WTC11 (cell line): Measurements from ENCODE around the gene EPHA6. TPM values are rescaled to one million over a fixed set of nuclear protein-coding genes. Genes with fewer than 3 reads are reported as not detected.

Source experiments
- ATAC-seq: fragments of 200-7000 bp; cut with Tn5 transposase; 2 replicates; pipeline ENCODE4 v1.10.0; 2021; ENCODE audit warnings: mild to moderate bottlenecking, moderate library complexity
- CTCF ChIA-PET: fragments of 300-600 bp; sonication (Branson Sonifier 250); formaldehyde crosslinking; loops from one replicate; lab custom pipeline; 2021; ENCODE audit warnings: antibody characterized with exemption; lab: Charles Lee
- POLR2A ChIA-PET: fragments of 350-600 bp; sonication (Branson Sonifier 250); formaldehyde crosslinking; loops from one replicate; lab custom pipeline; 2021; ENCODE audit warnings: antibody characterized with exemption; lab: Charles Lee
- DNase-seq: peaks from one replicate; pipeline ENCODE4 v3.0.0; 2021; ENCODE audit warnings: low spot score
- H3K27ac Mint-ChIP-seq: 2 replicates; pipeline ENCODE4 v1.8.0; 2021; ENCODE audit warnings: mixed read lengths
- H3K27me3 Mint-ChIP-seq: 2 replicates; pipeline ENCODE4 v1.8.0; 2021; ENCODE audit warnings: low read depth, mild to moderate bottlenecking, moderate library complexity, mixed read lengths
- H3K36me3 Mint-ChIP-seq: 2 replicates; pipeline ENCODE4 v1.8.0; 2021; ENCODE audit warnings: mixed read lengths
- H3K4me1 Mint-ChIP-seq: 2 replicates; pipeline ENCODE4 v1.8.0; 2022; ENCODE audit warnings: mixed read lengths
- H3K4me3 Mint-ChIP-seq: 2 replicates; pipeline ENCODE4 v1.8.0; 2021; ENCODE audit warnings: mild to moderate bottlenecking, moderate library complexity, mixed read lengths
- H3K9me3 Mint-ChIP-seq: 2 replicates; pipeline ENCODE4 v1.8.0; 2021; ENCODE audit warnings: mixed read lengths
- CREM ChIP-seq: sonication (generic); formaldehyde crosslinking; IDR thresholded peaks from 2 replicates; pipeline ENCODE4 v1.8.1; 2022; ENCODE audit warnings: mild to moderate bottlenecking, missing genetic modification reagents, moderate library complexity
- EMX1 ChIP-seq: fragments of 250-450 bp; sonication (Bioruptor Pico); IDR thresholded peaks from 2 replicates; pipeline ENCODE4 v1.8.0; 2021; ENCODE audit warnings: mild to moderate bottlenecking
- GRHL2 ChIP-seq: fragments of 250-450 bp; sonication (Bioruptor Pico); IDR thresholded peaks from 2 replicates; pipeline ENCODE4 v1.8.0; 2022; ENCODE audit warnings: mild to moderate bottlenecking, moderate library complexity; ENCODE audit not compliant: insufficient replicate concordance, severe bottlenecking
- IRF1 ChIP-seq: sonication (generic); formaldehyde crosslinking; IDR thresholded peaks from 2 replicates; pipeline ENCODE4 v1.8.0; 2023; ENCODE audit warnings: missing genetic modification reagents
- JAZF1 ChIP-seq: fragments of 250-450 bp; sonication (Bioruptor Pico); IDR thresholded peaks from 2 replicates; pipeline ENCODE4 v1.9.0; 2021; ENCODE audit warnings: moderate library complexity, mild to moderate bottlenecking, inconsistent platforms
- JUN ChIP-seq: sonication (generic); formaldehyde crosslinking; IDR thresholded peaks from 2 replicates; pipeline ENCODE4 v1.8.0; 2023; ENCODE audit warnings: mild to moderate bottlenecking, missing genetic modification reagents
- KAT7 ChIP-seq: sonication (generic); formaldehyde crosslinking; IDR thresholded peaks from 2 replicates; pipeline ENCODE4 v1.8.1; 2023; ENCODE audit warnings: missing genetic modification reagents, mild to moderate bottlenecking, borderline replicate concordance
- PREB ChIP-seq: sonication (generic); formaldehyde crosslinking; IDR thresholded peaks from 2 replicates; pipeline ENCODE4 v1.8.1; 2022; ENCODE audit warnings: mild to moderate bottlenecking, missing genetic modification reagents, moderate library complexity, borderline replicate concordance
- RORB ChIP-seq: fragments of 250-450 bp; sonication (Bioruptor Pico); IDR thresholded peaks from 2 replicates; pipeline ENCODE4 v1.9.0; 2021; ENCODE audit warnings: mild to moderate bottlenecking
- SMAD3 ChIP-seq: sonication (generic); formaldehyde crosslinking; IDR thresholded peaks from 2 replicates; pipeline ENCODE4 v1.8.0; 2022; ENCODE audit warnings: missing genetic modification reagents, mild to moderate bottlenecking, borderline replicate concordance
- TEAD4 ChIP-seq: sonication (generic); formaldehyde crosslinking; IDR thresholded peaks from 2 replicates; pipeline ENCODE4 v1.8.0; 2022; ENCODE audit warnings: mild to moderate bottlenecking, missing genetic modification reagents
- ZNF425 ChIP-seq: fragments of 250-450 bp; sonication (Bioruptor Pico); conservative IDR thresholded peaks from 2 replicates; pipeline ENCODE4 v1.9.0; 2021; ENCODE audit warnings: mild to moderate bottlenecking
- total RNA-seq: library from RNA; stranded (reverse); gene quantifications from 3 replicates; pipeline ENCODE4 v1.2.3, GENCODE V29; 2021
- TF ChIP-seq, protein P1 (sequence below): sonication (generic); formaldehyde crosslinking; IDR thresholded peaks from 2 replicates; pipeline ENCODE4 v1.8.1; 2023; ENCODE audit warnings: mild to moderate bottlenecking, missing genetic modification reagents
- TF ChIP-seq, protein P2 (sequence below): sonication (generic); formaldehyde crosslinking; IDR thresholded peaks from 2 replicates; pipeline ENCODE4 v1.8.1; 2023; ENCODE audit warnings: mild to moderate bottlenecking, missing genetic modification reagents
- TF ChIP-seq, protein P3 (sequence below): sonication (generic); formaldehyde crosslinking; IDR thresholded peaks from 2 replicates; pipeline ENCODE4 v1.8.1; 2023; ENCODE audit warnings: mild to moderate bottlenecking, missing genetic modification reagents, moderate library complexity
- TF ChIP-seq, protein P4 (sequence below): sonication (generic); formaldehyde crosslinking; IDR thresholded peaks from 2 replicates; pipeline ENCODE4 v1.8.1; 2023; ENCODE audit warnings: mild to moderate bottlenecking, moderate library complexity, missing genetic modification reagents
- TF ChIP-seq, protein P5 (sequence below): sonication (generic); formaldehyde crosslinking; IDR thresholded peaks from 2 replicates; pipeline ENCODE4 v1.8.0; 2022; ENCODE audit warnings: missing genetic modification reagents
- TF ChIP-seq, protein P6 (sequence below): fragments of 200-600 bp; IDR thresholded peaks from 2 replicates; pipeline ENCODE4 v1.8.0; 2022; ENCODE audit warnings: antibody characterized with exemption

The EPHA6 gene
- total RNA-seq, 1 experiment from 2014 or later: 2.1 TPM

DNA sequence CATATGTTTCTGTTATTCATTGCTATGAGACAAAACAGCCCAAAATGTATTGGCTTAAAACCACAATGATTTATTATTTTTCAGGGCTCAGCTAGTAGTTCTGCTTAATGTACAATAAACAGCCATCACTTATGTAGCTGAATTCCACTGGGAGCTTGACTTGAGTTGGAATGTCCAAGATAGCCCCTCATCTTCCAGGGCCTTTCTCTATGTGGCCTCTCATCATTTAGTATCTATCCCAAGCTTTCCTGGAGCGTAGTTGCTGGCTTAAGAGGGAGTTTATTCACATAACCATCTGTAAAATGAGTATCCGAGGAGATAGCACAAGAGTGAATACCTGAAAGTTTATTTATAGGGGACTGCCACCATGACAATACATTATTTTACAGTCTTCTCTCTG, 176.8 kb downstream of the EPHA6 start:
- H3K4me1 Mint-ChIP-seq: no peaks in the 10 kb centered on the region
- POLR2A ChIA-PET: no interaction called here
- H3K4me3 Mint-ChIP-seq: no peak overlapping the region
- no peaks in the 10 kb centered on the region for H3K36me3 Mint-ChIP-seq
- DNase-seq (no peak), ATAC-seq (no peak)
- H3K27me3 Mint-ChIP-seq: no peaks in the 10 kb centered on the region
- TF ChIP-seq IRF1 (CRISPR knock-in tag): no peak
- TF ChIP-seq JUN: no peak
- TF ChIP-seq, protein P1, sequence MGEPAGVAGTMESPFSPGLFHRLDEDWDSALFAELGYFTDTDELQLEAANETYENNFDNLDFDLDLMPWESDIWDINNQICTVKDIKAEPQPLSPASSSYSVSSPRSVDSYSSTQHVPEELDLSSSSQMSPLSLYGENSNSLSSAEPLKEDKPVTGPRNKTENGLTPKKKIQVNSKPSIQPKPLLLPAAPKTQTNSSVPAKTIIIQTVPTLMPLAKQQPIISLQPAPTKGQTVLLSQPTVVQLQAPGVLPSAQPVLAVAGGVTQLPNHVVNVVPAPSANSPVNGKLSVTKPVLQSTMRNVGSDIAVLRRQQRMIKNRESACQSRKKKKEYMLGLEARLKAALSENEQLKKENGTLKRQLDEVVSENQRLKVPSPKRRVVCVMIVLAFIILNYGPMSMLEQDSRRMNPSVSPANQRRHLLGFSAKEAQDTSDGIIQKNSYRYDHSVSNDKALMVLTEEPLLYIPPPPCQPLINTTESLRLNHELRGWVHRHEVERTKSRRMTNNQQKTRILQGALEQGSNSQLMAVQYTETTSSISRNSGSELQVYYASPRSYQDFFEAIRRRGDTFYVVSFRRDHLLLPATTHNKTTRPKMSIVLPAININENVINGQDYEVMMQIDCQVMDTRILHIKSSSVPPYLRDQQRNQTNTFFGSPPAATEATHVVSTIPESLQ: no peak
- TF ChIP-seq, protein P2, sequence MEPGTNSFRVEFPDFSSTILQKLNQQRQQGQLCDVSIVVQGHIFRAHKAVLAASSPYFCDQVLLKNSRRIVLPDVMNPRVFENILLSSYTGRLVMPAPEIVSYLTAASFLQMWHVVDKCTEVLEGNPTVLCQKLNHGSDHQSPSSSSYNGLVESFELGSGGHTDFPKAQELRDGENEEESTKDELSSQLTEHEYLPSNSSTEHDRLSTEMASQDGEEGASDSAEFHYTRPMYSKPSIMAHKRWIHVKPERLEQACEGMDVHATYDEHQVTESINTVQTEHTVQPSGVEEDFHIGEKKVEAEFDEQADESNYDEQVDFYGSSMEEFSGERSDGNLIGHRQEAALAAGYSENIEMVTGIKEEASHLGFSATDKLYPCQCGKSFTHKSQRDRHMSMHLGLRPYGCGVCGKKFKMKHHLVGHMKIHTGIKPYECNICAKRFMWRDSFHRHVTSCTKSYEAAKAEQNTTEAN (CRISPR knock-in tag): no peak
- CTCF ChIA-PET: no interaction called here
- H3K27ac Mint-ChIP-seq: no peak overlapping the region
- H3K9me3 Mint-ChIP-seq: peaks cover 3% of the 10 kb centered on the region

GRCh38 chr3:96991800-96992365, 177.5 kb downstream of the EPHA6 start:
- Mint-ChIP-seq H3K4me3 (no peak overlapping the region), H3K27ac (no peak overlapping the region), H3K4me1 (no peaks in the 10 kb centered on the region), H3K27me3 (no peaks in the 10 kb centered on the region), H3K36me3 (no peaks in the 10 kb centered on the region), H3K9me3 (peaks cover 7% of the 10 kb centered on the region)
- ATAC-seq (peak; percentile 30; the same call in 1 of the 2 replicates), DNase-seq (no peak)
- TF ChIP-seq TEAD4 (CRISPR knock-in tag) (no peak), ZNF425 (CRISPR knock-in tag) (no peak), EMX1 (CRISPR knock-in tag) (no peak), SMAD3 (CRISPR knock-in tag) (no peak), CREM (no peak), PREB (CRISPR knock-in tag) (no peak), GRHL2 (CRISPR knock-in tag) (no peak), KAT7 (CRISPR knock-in tag) (no peak), JAZF1 (CRISPR knock-in tag) (no peak), RORB (CRISPR knock-in tag) (no peak)
- TF ChIP-seq, protein P3, sequence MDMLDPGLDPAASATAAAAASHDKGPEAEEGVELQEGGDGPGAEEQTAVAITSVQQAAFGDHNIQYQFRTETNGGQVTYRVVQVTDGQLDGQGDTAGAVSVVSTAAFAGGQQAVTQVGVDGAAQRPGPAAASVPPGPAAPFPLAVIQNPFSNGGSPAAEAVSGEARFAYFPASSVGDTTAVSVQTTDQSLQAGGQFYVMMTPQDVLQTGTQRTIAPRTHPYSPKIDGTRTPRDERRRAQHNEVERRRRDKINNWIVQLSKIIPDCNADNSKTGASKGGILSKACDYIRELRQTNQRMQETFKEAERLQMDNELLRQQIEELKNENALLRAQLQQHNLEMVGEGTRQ (CRISPR knock-in tag): no peak
- TF ChIP-seq, protein P4, sequence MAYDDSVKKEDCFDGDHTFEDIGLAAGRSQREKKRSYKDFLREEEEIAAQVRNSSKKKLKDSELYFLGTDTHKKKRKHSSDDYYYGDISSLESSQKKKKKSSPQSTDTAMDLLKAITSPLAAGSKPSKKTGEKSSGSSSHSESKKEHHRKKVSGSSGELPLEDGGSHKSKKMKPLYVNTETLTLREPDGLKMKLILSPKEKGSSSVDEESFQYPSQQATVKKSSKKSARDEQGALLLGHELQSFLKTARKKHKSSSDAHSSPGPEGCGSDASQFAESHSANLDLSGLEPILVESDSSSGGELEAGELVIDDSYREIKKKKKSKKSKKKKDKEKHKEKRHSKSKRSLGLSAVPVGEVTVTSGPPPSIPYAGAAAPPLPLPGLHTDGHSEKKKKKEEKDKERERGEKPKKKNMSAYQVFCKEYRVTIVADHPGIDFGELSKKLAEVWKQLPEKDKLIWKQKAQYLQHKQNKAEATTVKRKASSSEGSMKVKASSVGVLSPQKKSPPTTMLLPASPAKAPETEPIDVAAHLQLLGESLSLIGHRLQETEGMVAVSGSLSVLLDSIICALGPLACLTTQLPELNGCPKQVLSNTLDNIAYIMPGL (CRISPR knock-in tag): no peak
- TF ChIP-seq, protein P5, sequence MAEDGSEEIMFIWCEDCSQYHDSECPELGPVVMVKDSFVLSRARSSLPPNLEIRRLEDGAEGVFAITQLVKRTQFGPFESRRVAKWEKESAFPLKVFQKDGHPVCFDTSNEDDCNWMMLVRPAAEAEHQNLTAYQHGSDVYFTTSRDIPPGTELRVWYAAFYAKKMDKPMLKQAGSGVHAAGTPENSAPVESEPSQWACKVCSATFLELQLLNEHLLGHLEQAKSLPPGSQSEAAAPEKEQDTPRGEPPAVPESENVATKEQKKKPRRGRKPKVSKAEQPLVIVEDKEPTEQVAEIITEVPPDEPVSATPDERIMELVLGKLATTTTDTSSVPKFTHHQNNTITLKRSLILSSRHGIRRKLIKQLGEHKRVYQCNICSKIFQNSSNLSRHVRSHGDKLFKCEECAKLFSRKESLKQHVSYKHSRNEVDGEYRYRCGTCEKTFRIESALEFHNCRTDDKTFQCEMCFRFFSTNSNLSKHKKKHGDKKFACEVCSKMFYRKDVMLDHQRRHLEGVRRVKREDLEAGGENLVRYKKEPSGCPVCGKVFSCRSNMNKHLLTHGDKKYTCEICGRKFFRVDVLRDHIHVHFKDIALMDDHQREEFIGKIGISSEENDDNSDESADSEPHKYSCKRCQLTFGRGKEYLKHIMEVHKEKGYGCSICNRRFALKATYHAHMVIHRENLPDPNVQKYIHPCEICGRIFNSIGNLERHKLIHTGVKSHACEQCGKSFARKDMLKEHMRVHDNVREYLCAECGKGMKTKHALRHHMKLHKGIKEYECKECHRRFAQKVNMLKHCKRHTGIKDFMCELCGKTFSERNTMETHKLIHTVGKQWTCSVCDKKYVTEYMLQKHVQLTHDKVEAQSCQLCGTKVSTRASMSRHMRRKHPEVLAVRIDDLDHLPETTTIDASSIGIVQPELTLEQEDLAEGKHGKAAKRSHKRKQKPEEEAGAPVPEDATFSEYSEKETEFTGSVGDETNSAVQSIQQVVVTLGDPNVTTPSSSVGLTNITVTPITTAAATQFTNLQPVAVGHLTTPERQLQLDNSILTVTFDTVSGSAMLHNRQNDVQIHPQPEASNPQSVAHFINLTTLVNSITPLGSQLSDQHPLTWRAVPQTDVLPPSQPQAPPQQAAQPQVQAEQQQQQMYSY (CRISPR knock-in tag): no peak
- TF ChIP-seq, protein P6, sequence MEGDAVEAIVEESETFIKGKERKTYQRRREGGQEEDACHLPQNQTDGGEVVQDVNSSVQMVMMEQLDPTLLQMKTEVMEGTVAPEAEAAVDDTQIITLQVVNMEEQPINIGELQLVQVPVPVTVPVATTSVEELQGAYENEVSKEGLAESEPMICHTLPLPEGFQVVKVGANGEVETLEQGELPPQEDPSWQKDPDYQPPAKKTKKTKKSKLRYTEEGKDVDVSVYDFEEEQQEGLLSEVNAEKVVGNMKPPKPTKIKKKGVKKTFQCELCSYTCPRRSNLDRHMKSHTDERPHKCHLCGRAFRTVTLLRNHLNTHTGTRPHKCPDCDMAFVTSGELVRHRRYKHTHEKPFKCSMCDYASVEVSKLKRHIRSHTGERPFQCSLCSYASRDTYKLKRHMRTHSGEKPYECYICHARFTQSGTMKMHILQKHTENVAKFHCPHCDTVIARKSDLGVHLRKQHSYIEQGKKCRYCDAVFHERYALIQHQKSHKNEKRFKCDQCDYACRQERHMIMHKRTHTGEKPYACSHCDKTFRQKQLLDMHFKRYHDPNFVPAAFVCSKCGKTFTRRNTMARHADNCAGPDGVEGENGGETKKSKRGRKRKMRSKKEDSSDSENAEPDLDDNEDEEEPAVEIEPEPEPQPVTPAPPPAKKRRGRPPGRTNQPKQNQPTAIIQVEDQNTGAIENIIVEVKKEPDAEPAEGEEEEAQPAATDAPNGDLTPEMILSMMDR: no peak
- CTCF ChIA-PET: no interaction called here
- POLR2A ChIA-PET: no interaction called here
